ENCODE data around the gene DQX1. TPM values are rescaled to one million over a fixed set of nuclear protein-coding genes. Genes with fewer than 3 reads are reported as not detected.

DQX1 gene
- total RNA-seq, 2 donors from 2014 or later, result 2.0 TPM; not detected in 1

DNA sequence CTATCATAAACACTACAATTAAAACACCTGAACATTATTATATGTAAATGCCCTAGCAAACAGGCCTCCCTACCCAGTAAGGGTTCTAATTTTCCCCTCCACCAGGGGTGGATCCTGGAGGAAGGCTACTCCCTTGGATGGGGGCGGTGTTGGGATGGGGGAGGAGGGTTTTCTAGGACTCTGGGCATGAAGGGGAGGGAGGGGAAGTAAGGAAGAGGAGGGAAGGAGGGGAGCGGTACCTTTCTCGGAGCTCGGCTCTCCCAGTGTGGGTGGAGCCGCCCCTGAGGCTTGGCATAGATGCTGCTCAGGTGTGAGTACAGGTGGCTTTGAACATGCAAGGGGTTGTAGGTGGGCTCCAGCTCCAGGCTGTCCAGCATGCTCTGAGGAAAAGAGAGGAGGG lies 33.9 kb upstream of the DQX1 start:
- no peaks in the 10 kb centered on the region for H3K27me3 ChIP-seq
- no peak overlapping the region for H3K4me3 ChIP-seq
- TF ChIP-seq, protein P1, sequence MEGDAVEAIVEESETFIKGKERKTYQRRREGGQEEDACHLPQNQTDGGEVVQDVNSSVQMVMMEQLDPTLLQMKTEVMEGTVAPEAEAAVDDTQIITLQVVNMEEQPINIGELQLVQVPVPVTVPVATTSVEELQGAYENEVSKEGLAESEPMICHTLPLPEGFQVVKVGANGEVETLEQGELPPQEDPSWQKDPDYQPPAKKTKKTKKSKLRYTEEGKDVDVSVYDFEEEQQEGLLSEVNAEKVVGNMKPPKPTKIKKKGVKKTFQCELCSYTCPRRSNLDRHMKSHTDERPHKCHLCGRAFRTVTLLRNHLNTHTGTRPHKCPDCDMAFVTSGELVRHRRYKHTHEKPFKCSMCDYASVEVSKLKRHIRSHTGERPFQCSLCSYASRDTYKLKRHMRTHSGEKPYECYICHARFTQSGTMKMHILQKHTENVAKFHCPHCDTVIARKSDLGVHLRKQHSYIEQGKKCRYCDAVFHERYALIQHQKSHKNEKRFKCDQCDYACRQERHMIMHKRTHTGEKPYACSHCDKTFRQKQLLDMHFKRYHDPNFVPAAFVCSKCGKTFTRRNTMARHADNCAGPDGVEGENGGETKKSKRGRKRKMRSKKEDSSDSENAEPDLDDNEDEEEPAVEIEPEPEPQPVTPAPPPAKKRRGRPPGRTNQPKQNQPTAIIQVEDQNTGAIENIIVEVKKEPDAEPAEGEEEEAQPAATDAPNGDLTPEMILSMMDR (IDR thresholded peaks at IDR 0.05), result no peak
- TF ChIP-seq POLR2A (IDR thresholded peaks at IDR 0.05), result no peak
- WGBS, 2 donors, result 42 to 52% methylated on average over 5 of the region's 5 CpGs
- intact Hi-C loops (cut with DNase I), result no loop called here
- H3K4me1 ChIP-seq, result peaks cover 8% of the 10 kb centered on the region
- H3K9me3 ChIP-seq, result no peaks in the 10 kb centered on the region
- no peaks in the 10 kb centered on the region for H3K36me3 ChIP-seq (replicated peaks in 1 of 2; ENCODE audit: insufficient read depth in 1 of 2, low read depth in 2 of 2)
- ATAC-seq (no peak), DNase-seq (no peak)
- H3K27ac ChIP-seq, result no peak overlapping the region

DNA sequence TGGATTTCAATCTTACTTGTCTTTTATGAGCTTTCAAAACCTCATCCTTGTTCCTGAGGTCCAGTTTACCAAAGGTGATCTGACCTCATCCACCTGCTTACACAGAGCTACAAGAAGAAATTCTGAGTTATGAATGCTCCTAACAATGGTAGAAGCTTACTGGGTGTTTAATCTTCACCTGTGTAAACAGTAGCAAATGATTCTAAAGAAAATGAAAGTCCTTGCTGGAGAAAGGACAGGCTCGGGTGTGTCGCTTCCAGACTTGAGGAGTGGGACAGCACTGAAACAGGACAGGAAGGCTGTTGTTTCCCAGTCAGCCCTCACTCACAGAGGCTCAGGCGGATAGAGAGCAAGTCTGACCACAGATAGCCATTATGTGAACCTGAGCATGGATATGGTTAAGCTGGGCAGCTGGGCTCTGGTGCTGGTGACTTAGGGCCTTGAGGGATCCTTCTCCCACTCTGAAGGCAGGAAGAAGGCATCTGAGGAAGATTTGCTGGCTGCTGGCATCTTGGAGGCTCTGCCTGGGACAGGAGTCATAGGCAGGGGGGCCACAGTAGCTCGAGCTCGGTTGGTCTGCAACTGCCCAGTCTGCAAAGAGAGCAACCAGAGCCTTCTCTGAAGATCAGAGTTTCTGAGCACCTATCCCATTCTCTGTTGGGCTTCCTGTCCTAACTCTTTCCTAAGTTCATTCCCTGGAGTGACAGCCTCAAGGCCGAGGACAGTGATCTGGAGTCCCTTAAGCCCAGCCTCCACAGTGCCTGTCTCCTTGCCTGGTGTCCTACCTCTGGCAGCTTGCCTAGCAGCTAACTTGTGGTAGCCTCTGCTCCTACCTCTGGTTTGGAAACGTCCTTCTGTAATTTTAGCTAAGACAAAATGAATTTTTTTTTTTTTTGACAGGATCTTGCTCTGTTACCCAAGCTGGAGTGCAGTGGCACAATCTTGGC lies 32.5 kb upstream of the DQX1 start:
- no peak for ATAC-seq
- no peaks in the 10 kb centered on the region for H3K9me3 ChIP-seq
- no peak for DNase-seq
- H3K27ac ChIP-seq, result no peak overlapping the region
- no peaks in the 10 kb centered on the region for H3K36me3 ChIP-seq (replicated peaks in 1 of 2; ENCODE audit: insufficient read depth in 1 of 2, low read depth in 2 of 2)
- no peak overlapping the region for H3K4me3 ChIP-seq
- no peak for TF ChIP-seq POLR2A (IDR thresholded peaks at IDR 0.05)
- TF ChIP-seq, protein P1 (IDR thresholded peaks at IDR 0.05), result no peak
- intact Hi-C loops (cut with DNase I), result no loop called here
- H3K4me1 ChIP-seq, result peaks cover 12% of the 10 kb centered on the region
- 54 to 55% methylated on average over 7 of the region's 7 CpGs for WGBS, 2 donors
- H3K27me3 ChIP-seq, result no peaks in the 10 kb centered on the region

DNA sequence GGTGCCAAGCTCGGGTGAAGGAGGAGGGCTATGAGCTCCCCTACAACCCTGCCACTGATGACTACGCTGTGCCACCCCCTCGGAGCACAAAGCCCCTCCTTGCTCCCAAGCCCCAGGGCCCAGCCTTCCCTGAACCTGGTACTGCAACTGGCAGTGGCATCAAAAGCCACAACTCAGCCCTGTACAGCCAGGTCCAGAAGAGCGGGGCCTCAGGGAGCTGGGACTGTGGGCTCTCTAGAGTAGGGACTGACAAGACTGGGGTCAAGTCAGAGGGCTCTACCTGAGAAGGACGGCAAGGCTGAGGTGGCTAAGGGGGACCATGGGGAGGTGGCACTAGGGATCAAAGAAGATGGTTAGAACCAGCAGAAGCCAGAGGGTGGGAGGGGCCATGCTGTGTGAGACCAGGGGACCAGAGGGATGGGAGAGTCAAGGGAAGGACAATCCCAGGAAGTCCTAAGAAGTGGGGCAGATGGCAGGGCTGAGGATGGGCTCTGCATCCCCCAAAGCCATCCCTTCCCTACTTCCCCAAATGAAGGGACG lies 30.9 kb upstream of the DQX1 start:
- Histone ChIP-seq H3K27me3 (no peaks in the 10 kb centered on the region), H3K4me1 (peaks cover 16% of the 10 kb centered on the region), H3K36me3 (replicated peaks in 1 of 2; ENCODE audit: insufficient read depth in 1 of 2, low read depth in 2 of 2) (no peaks in the 10 kb centered on the region), H3K4me3 (no peak overlapping the region), H3K27ac (no peak overlapping the region), H3K9me3 (no peaks in the 10 kb centered on the region)
- TF ChIP-seq POLR2A (IDR thresholded peaks at IDR 0.05), result no peak
- TF ChIP-seq, protein P1 (IDR thresholded peaks at IDR 0.05), result no peak
- 89 to 96% methylated on average over 6 of the region's 6 CpGs for WGBS, 2 donors
- intact Hi-C loops (cut with DNase I), result no loop called here
- no peak for DNase-seq
- no peak for ATAC-seq

DNA sequence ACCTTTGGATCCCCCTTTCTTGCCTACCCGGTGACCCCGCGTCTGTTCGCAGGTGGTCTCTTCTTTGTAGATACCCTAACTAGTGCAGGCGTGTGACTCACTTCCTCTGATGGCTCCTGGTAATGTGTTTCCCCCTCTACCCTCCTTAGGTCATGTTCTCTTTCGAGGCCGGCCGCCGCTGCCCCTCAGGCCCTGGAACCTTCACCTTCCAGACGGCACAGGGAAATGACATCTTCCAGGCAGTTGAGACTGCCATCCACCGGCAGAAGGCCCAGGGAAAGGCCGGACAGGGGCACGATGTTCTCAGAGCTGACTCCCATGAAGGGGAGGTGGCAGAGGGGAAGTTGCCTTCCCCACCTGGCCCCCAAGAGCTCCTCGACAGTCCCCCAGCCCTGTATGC lies 30.1 kb upstream of the DQX1 start:
- intact Hi-C loops (cut with DNase I), result no loop called here
- Histone ChIP-seq H3K4me3 (no peak overlapping the region), H3K4me1 (peaks cover 16% of the 10 kb centered on the region), H3K9me3 (no peaks in the 10 kb centered on the region), H3K27me3 (no peaks in the 10 kb centered on the region), H3K27ac (no peak overlapping the region), H3K36me3 (replicated peaks in 1 of 2; ENCODE audit: insufficient read depth in 1 of 2, low read depth in 2 of 2) (no peaks in the 10 kb centered on the region)
- no peak for TF ChIP-seq POLR2A (IDR thresholded peaks at IDR 0.05)
- TF ChIP-seq, protein P1 (IDR thresholded peaks at IDR 0.05), result no peak
- WGBS, 2 donors, result 89 to 95% methylated on average over 10 to 14 of the region's 14 CpGs
- ATAC-seq, result no peak
- DNase-seq, result no peak
